GM19035 (cell line): ENCODE data around the gene PC.

Experiments used
- ATAC-seq: cut with Tn5 transposase; IDR thresholded peaks from one replicate; pipeline ENCODE4 v1.9.1; 2021; ENCODE audit not compliant: unreplicated experiment

Gene PC

DNA sequence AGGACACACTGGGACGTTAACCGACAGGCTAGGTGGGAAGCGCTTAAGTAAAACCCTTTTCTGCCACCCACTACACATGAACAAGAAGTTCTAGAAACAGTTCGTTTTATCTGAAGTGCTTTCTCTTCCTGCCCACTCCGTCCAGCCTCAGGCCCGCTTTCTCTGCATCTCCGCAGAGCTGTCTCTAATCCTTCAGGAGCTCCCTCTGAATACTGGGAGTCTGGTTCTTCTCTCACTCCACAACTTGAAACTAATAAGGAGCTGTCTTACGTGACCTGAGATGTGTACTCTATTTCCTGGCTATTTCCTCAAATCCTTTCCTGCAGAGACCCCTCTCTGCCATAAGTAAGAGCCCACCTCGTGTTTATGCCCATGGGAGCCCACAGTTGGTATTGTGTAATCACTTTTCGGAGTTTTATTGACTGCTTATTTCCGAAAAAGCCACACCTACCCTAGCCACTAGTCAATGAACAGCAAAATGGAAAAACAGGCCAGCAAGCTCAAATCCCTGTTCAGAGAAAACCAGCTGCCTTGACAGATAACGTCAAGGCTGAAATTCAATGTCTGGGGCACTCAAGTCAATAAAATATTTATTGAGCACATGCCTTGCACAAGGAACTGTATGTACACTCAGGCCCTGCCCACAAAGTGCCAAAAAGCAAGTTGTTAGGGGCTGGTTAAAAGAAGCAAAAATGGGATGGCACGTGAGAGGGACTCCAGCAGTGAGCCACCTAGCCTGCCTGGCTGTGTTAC lies 4.9 kb downstream of the PC start:
- no peak for ATAC-seq

DNA sequence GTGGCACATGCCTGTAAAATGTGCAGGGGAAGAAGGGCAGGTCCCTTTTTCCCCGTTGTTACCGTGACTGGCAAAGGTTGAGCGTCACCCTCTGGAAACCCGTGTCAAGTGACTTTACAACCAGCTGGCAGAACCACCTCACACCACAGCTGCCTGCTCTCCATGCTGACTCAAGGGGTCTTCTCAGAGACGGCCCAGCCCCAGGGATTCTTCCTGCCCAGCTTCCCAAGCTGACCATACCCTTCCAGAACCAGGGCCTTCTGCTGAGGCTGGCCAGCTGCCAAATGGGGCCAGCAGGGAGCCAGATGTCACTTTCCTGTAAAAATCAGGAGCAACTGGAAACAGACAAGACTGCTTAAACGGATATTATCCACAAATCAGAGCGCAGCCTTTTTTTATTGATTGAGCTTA lies 6.3 kb downstream of the PC start:
- no peak for ATAC-seq

DNA sequence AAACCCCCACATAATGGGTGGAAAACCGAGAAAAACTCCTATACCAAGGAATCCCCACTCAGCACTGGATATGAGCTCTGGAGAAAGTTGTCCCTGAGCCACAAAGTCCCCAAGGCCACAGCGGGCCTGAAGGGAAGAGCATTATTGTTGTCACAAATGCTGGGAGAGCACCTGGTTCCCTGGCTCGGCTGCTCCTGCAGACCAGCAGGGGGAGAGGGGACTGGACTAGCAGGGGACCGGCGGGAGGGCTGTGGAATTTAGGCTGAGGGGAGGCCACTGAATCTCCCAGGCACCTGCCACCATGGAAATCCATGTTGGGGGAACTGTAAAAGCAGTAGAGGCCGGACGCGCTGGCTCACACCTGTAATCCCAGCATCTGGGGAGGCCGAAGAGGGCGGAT lies 7.0 kb downstream of the PC start:
- no peak for ATAC-seq

DNA sequence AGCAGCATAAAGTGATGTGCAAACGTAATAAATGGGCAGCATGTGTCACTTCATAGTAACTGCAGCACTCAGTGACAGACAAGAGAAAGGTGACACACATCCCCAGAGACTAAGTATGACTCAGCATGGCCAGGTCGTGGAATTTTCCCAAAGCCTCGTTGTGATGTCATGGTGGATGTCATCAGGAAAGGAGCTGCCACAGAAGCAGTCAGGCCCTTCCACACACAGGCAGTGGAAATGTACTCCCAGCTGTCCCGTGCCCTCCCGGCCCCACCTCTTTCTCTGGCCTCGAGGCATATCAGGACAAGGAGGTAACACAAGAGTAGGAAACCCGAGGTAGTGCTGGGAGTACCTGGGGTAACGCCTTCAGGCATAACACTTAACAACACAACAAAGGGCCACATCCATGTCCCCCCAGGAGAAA lies 8.1 kb downstream of the PC start:
- ATAC-seq: no peak

DNA sequence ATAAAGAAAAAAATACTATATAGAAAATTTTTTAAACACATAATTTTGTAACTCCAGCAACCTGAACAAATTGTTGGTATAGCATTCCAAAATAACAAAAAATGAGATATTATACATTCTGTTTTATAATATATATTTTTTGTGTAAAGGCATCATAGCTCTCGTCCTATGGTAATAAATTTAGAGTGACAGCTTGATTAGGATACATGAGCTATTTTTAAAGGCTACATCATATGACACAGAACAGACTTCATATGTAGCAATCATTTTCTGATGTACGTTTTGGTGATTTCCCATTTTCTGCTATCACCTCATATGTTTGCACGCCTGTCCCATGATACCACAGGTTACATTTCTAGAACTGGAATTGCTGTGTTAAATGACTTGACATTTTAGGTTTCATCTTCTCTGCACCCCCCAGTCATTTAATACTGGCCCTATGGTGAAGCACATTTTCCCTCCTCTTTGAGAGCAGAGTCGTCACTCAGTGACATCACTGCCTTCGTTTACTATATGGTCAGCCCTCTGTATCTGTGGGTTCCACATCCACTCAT lies 19.5 kb downstream of the PC start:
- ATAC-seq: no peak

DNA sequence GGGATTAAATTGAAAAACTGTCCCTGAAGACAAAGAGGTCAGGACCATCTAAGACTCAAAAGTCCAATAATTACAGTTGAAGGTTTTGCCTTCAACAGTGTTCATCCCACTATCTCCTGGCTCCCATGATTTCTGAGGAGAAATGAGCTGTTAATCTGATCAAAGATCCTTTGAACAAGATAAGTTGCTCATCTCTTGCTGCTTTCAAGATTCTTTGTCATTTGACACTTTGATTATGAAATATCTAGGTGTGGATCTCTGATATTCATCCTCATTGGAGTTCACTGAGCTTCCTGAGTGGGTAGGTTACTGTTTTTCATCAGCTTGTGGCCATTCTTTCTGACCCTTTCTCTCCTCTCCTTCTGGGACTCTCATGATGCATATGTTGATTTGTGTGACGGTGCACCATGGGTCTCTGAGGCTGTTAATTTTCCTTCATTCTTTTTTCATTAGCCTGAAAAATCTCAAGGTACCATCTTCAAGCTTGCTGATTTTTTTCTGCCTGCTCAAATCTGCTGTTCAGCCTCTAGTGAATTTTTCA lies 20.9 kb downstream of the PC start:
- ATAC-seq: no peak

DNA sequence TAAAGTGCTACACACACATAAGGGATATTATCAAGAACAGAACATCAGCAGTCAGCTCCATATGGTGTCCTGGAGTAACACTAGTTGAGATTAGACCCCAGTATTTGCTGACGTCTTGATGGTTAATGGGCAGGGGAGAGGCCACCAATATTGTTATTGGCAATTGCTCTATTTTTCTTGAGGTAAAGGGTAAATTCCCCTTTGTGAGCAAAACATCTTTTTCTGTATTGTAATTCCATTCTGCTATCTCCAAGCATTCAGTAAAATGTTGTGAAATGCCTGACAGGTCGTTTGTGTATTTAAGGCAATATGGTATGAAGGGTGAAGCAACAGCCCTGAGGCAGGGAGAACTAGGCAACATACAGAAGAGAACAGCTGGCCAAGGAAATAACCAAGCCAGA lies 21.9 kb downstream of the PC start:
- no peak for ATAC-seq

DNA sequence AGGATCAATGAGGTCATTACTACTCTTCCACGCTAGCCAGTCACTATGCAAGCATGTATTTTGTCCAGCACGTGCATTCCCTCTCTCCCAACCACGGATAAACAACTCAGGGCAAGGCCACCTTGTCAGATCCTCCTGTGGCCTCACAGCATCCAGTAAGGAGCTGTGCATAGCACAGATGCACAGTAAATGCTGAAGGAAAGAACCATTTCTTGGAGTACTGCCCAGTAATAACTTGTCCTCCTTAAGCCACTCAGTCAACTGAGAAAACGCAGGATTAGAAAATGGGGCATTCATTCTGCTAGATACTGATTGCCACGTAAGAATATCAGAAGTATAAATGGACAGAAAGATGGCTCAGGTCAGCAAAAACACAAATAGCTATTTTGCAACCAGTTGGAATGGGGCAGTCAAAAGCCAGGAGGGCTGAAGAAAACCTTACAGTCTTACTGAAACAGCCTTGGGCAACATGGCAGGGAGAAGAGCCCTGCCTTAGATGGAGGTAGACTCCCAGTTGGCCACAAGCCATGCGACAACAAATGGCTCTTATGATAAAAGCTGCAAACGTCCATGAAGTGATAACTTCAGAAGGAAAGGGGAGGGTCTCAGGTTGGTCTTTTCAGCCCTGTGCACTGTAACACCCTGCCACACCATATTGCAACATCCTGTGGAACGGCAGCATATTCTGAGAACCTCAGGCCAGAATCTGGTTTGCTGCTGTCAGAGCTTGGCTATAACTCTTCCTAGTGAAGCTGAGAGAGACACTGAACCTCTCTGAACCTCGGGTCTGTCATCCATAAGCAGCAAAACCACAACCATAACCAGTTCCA lies 23.0 kb downstream of the PC start:
- no peak for ATAC-seq

DNA sequence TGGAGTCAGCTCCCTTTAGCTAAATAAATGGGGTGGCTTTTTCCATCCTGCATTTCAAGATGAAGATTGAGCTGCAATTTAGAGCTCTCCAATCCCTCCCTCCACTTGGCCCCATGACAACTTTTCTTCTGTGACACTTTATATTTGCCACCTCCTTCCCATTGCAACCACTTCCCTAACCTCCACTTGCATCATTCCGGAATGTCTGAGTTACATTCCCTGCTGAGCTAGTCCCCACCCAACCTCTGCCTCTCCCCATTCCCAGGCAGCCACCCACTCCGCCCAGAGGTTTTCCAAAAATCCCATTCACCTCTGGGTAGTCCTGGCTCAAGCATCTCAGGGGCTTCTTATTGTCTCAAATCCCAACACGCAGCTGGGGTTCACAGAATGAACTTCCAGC lies 24.7 kb downstream of the PC start:
- ATAC-seq: no peak

DNA sequence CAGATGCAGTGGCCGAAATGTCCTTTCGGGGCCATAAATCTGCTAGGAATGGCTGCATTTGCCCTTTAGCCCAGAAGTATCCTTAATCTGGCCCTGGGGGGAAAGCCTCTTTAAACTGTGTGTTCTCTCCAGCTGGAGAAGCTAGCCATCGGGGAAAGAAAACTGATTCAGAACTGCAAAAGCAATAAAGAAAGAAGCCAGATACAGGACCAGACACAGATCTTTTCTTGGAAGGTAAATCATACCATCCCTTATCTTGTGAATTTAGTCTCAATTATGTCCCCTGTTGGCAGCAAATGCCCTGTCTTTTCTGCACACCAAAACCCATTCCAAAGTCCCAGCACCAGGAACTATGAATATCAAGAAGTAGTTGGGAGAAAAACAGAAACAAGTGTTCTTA lies 25.6 kb downstream of the PC start:
- no peak for ATAC-seq

DNA sequence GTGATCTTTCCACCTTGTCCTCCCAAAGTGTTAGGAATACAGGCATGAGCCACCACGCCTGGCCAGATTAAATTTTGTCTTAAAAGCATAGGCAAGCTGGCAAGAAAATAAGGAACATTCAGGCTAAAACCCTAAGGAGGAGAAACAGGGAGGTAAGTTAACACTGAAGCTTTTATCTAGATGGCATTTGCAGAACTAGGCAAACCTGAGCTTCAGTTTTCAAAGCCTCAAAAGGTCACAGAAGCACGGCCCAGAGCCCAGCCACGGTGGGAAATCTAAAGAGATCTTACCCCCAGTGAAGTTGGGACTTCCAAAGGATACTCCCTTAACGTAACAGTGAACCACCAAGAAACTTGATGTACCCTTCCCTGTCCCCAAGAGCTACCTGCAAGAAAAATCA lies 28.4 kb downstream of the PC start:
- ATAC-seq: no peak

DNA sequence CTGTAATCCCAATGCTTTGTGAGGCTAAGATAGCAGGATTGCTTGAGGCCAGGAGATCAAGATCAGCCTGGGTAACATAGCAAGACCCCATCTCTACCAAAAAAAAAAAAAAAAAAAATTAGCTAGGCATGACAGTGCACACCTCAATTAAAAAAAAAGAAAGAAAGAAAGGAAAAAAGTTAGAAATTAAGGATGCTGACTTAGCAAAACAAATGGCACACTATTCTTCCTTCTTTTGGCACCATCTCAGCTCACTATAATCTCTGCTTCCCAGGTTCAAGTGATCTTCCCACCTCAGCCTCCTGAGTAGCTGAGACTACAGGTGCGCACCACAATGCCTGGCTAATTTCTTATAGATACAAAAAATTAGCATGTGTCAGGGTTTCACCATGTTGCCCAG lies 33.9 kb downstream of the PC start:
- ATAC-seq: no peak

DNA sequence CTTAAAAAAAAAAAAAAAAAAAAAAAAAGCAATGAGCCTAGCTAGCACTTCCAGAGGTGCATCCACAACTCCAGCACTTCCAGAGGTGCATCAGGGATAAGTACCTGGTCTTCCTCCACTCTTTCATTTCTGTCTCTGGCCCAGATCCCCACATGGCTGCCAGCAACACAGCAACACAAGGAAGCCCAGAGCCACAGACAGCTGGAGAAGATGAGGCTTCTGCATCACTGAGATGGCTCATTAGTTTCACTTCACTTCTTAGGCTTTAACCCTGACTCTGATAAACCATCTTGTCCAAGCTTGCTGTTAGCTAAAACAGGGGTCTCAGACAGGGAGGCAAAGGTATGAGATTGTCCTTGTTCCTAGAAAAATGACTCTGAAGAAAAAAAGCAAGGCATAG lies 35.6 kb downstream of the PC start:
- ATAC-seq: no peak

DNA sequence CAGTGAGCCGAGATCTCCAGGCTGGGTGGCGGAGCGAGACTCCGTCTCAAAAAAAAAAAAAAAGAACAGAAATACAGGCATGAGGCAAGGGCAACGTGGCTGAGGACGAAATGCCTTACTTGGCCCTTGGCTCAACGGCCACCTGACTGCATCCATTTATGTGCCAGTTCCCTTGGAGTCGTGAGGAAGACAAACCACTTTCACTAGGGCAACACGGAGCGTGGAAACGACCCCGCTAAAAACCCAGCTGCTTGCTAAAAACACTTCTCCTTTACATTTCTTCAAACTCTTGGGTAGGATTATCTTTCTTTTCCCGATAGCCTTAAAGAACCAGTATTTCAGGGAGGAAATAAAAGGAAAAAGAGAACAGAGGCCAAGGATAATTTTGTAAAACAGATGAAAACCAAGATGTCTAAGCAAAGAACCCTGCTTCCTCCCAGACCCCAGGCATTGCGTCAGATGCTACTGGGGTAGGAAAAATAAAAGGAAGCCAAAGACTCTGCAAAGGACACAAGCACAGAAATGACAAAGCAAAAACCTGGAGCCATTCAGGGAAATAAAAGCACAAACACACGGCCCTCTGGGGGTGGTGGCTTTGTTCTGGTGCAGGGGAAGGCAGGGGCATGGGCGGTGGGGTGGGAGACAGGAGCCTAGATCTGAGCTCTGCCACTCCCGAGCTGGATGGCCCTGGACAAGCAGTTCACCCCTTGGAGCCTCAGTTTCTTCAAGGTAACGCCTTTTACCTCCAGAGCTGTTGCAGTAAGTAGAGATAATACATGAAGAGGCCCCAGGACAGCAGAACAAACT lies 37.0 kb downstream of the PC start:
- ATAC-seq: no peak

DNA sequence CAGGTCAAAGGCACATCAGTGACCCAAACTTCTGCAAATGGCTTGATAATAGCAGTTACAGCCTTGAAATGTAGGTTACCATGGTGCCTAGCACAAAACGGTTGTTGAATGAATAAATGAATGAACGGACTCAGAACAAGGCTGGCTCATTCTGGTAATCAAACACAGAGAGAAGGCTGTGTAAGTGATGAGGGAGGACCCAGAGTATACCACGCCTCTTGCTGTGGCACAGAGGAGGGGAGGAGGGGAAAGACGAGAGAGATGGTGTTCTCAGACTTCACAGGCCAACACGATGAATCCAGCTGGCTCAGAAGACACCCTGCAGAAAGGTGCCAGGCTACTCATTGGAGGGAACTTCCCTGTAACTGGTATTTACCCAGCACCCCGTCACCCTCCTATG lies 38.3 kb downstream of the PC start:
- no peak for ATAC-seq

DNA sequence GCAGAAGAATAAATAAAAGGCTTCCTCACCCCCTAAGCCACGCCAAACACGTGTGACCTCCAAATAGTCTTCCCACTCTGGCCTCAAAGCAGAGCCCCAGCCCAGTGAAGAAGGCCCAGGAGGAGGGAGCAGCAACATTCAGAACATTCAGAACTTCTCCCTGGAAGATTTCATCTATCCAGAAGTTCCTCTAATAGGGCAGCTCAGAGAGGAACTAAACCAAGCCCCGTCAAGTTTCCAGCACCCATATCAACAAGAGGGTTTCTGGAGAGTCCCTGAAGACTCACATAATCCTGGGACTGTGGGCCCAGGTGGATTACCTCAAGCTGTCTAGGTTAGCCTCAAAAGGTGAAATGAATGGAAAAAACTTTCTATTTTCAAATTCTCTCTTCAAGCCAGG lies 39.4 kb downstream of the PC start:
- no peak for ATAC-seq

DNA sequence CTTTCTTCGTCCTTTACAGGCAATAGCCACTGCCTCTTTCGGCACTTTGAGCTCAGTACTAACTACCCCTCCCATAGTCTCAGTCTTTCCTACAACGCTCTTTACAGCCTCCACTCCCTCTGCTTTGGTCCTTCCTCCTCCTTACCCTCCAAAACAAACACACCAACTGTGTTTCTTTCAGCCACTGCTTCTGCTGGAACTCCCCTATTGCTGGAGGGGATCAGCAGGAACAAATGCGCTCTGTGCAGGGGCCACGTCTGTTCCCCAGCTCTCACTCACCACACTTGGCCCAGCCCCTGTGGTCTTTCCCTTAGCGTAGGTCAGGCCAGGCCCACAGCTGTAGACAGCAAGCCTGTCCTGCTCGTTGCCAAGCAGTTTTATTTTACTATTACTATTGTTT lies 42.3 kb downstream of the PC start:
- ATAC-seq: no peak

DNA sequence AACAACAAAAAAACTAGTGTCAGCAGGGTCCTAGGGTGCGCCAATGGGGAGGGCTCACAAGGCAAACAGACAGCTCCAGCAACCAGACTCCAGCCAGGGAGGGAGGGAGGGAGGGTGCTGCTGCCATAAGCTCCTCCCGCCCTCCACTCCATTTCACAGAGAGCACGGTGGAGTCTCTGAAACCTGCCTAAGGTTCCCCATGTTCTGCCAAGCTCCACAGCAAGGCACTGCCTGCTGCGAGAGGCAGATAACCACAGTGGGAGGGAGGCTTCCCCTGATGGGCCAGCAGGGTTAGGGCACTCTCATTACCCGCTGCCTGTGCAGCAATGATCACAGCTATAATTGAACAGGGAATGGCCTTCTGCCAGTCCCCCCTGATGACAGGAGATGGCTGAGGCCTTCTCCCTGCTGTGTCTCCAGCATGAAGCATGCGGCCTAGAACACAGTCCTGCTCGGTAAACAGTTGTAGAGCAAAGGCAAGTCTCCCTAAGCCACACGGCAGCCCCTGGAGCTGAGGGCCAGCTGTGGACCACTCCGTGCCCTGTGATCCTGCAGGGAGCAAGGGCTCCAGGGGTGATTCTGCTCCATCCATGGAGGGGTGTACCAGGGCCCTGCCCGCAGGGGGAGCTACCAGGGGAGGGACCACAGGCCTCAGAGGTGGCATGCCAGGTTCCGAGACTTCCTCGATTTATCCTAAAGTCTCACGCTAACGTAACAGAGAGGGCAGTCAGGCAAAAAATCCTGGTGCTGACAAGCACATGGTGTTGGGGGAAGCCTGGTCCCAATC lies 42.9 kb downstream of the PC start:
- ATAC-seq: no peak

DNA sequence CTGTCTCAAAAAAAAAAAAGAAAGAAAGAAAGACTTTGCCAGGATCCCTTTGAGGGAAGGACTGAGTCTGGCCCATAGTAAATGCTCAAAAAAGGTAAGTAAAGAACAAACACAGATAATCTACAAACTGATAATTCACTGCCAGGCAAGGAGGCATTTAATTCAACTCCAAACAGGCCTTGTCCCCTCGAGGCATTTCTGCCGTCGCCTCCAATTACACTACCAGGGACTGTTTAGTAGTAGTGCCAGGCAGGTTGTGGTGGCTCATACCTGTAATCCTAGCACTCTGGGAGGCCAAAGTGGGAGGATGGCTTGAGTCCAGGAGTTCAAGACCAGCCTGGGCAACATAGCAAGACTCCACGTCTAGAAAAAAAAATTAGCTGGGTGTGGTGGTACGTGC lies 43.7 kb downstream of the PC start:
- no peak for ATAC-seq

DNA sequence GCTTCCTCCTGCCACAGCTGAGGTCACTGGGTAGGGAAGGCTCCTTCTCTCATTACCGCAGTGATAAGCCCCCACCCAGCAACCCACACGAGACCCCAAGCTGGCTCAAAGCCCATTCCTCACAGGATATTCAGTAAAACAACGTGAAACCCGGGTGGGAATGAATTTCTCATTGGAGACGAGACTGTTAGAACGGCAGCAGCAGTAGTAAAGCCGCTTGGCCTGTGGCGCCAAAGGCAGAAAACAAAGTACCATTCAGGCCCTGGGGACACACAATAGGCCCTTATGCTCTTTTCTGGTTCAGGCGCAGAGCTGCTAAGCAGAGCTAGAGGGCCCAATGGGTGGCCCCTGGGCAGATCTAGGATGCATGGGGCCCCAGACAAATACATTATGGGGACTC lies 45.3 kb downstream of the PC start:
- ATAC-seq: no peak
